T1000 (cell line): ENCODE measurements around the gene RAB26.
"Not testable (repeated sequence)": the region's sequence is repeated elsewhere in the genome, so short reads cannot be mapped to it uniquely, and the experiment has no call there.

Source experiments
- DNase-seq: peaks from one replicate; lab custom pipeline; 2025; ENCODE audit warnings: mixed read lengths; lab: John Stamatoyannopoulos, UW

Gene RAB26

GRCh38 chr16:2196162-2196980, 47.9 kb downstream of the RAB26 start, which contains the start of gene CASKIN1:
CASKIN1 (minus strand) TSS chr16:2196605; CDS start chr16:2196432, 173 bp downstream.
- no peak for DNase-seq

GRCh38 chr16:2196981-2197511, 48.6 kb downstream of the RAB26 start:
- DNase-seq: no peak

GRCh38 chr16:2197765-2198164, 49.3 kb downstream of the RAB26 start:
- DNase-seq: no peak

DNA sequence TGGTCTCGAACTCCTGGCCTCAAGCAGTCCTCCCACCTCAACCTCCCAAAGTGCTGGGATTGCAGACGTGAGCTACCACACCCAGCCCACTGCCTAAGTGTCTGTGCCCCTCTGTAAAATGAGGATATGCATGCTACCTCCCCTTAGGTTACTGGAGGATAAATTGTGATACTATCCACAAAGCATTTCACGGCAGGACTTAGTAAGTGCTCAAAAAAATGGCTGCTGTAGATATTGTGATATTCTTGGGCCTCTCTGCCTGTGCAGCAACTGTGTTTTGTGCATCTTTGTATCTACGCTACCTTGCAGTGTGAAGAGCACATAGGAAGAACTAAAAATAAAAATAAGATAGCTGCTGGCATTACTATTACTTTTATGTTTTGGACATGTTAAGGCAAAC, 49.9 kb downstream of the RAB26 start:
- no peak for DNase-seq

DNA sequence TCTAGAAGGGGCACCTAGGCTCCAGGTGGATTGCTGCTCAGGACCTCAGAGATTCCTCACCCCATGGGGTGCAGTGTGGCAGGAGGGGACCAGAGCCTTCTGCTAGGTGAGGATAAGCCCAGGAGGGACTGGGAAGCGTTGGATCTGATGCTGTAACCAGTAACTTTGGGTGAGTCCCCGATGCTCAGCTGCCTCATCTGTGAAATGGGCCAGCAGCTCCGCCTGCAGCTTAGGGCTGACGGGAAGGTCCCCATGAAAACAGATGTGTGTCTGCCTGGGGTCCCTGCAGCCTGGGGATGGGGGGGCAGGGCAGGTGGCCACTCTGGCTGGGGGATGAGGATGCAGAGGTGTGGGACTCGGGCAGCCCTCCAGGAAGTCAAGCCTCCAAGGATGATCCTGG, 50.7 kb downstream of the RAB26 start:
- no peak for DNase-seq

- no peak for DNase-seq
Observed at GRCh38 chr16:2199621-2200139, 51.3 kb downstream of the RAB26 start.

DNA sequence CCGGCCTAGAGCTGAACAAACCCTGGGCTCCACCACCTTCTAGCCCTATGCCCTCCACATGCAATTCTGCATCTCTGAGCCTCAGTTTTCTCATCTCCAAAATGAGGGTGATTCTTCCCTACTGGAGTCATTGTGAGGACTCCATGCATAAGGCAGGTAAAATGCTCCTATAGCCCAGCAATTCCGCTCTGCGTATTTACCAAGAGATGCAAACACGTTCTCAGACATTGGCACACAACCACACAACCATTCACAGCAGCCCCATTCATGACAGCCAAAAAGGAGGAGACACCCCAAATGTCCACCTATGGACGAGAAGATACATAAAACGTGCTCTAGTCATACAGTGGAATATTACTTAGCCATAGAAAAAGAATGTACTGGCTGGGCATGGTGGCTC, 51.9 kb downstream of the RAB26 start:
- DNase-seq: no peak

- not testable (repeated sequence) for DNase-seq
Observed at GRCh38 chr16:2203119-2203688, 54.8 kb downstream of the RAB26 start.
